Ovary (tissue), 3 donors: Measurements from ENCODE around the gene DCTN1.

Experiments used
- POLR2A ChIP-seq: fragments of 450-650 bp; IDR thresholded peaks from one replicate; pipeline ENCODE4 v1.6.1; 2017; ENCODE audit warnings: antibody characterized with exemption, mild to moderate bottlenecking, moderate library complexity
- TF ChIP-seq, protein P1 (sequence below), 3 donors: fragments of 450-650 bp in 2 of 3; fragments of 200-600 bp in 1 of 3; IDR thresholded peaks; one replicate each; pipeline versions ENCODE4 v1.5.1 to v1.8.0; 2016 to 2022; ENCODE audit warnings: antibody characterized with exemption in 3 of 3, mild to moderate bottlenecking in 1 of 3
- donor health status: DM: no; HTN: no; CAD: no.

DNA sequence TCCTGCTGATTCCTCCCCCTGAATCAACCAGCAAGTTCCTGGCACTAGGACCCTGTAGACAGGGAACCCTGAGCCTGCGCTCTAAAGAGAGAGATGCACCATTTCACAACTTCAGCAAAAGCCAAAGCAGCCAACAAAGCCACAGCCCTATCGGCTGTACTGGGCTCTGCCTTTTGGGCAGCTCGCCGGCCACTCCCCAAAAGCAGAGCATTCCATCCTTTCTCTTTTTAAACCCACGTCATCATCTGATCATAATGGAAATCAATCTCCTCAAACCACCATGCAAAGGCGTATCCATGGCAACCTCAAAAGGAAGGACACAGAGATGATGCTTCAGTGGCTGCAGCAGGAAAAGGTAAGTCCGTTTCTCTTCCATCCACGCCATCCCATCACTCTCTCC is 5.3 kb upstream of the DCTN1 start:
- TF ChIP-seq, protein P1, sequence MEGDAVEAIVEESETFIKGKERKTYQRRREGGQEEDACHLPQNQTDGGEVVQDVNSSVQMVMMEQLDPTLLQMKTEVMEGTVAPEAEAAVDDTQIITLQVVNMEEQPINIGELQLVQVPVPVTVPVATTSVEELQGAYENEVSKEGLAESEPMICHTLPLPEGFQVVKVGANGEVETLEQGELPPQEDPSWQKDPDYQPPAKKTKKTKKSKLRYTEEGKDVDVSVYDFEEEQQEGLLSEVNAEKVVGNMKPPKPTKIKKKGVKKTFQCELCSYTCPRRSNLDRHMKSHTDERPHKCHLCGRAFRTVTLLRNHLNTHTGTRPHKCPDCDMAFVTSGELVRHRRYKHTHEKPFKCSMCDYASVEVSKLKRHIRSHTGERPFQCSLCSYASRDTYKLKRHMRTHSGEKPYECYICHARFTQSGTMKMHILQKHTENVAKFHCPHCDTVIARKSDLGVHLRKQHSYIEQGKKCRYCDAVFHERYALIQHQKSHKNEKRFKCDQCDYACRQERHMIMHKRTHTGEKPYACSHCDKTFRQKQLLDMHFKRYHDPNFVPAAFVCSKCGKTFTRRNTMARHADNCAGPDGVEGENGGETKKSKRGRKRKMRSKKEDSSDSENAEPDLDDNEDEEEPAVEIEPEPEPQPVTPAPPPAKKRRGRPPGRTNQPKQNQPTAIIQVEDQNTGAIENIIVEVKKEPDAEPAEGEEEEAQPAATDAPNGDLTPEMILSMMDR (IDR thresholded peaks at IDR 0.05), result no peak
- no peak for TF ChIP-seq POLR2A
